Ishikawa (cell line): ENCODE results near the gene PARD3.

Experiments
- CEBPB ChIP-seq: IDR thresholded peaks from 2 replicates; pipeline ENCODE4 v1.6.1; 2012
- CREB1 ChIP-seq: IDR thresholded peaks from 2 replicates; pipeline ENCODE4 v1.6.1; 2012; ENCODE audit warnings: low read depth
- EGR1 ChIP-seq: IDR thresholded peaks from 2 replicates; pipeline ENCODE4 v1.6.1; 2012
- EP300 ChIP-seq: IDR thresholded peaks from 2 replicates; pipeline ENCODE4 v1.6.1; 2012; ENCODE audit warnings: borderline replicate concordance
- FOXM1 ChIP-seq: IDR thresholded peaks from 2 replicates; pipeline ENCODE4 v1.6.1; 2012; ENCODE audit warnings: low read depth, borderline replicate concordance
- NFIC ChIP-seq: IDR thresholded peaks from 2 replicates; pipeline ENCODE4 v1.6.1; 2012
- RAD21 ChIP-seq: IDR thresholded peaks from 2 replicates; pipeline ENCODE4 v1.6.1; 2012; ENCODE audit warnings: low read depth
- TAF1 ChIP-seq: IDR thresholded peaks from 2 replicates; pipeline ENCODE4 v1.6.1; 2012; ENCODE audit warnings: low read depth, mild to moderate bottlenecking
- TCF12 ChIP-seq: IDR thresholded peaks from 2 replicates; pipeline ENCODE4 v1.6.1; 2012; ENCODE audit warnings: low read depth
- TEAD4 ChIP-seq: IDR thresholded peaks from 2 replicates; pipeline ENCODE4 v1.6.1; 2012
- YY1 ChIP-seq: IDR thresholded peaks from 2 replicates; pipeline ENCODE4 v1.6.1; 2012; ENCODE audit warnings: low read depth
- ZBTB7A ChIP-seq: IDR thresholded peaks from 2 replicates; pipeline ENCODE4 v1.6.1; 2012; ENCODE audit warnings: low read depth
- TF ChIP-seq, protein P1 (sequence below): IDR thresholded peaks from 2 replicates; pipeline ENCODE4 v1.6.1; 2012; ENCODE audit warnings: low read depth, mild to moderate bottlenecking
- TF ChIP-seq, protein P2 (sequence below): IDR thresholded peaks from 2 replicates; pipeline ENCODE4 v1.6.1; 2012
- TF ChIP-seq, protein P3 (sequence below): IDR thresholded peaks from 2 replicates; pipeline ENCODE4 v1.6.1; 2012

PARD3 gene

DNA sequence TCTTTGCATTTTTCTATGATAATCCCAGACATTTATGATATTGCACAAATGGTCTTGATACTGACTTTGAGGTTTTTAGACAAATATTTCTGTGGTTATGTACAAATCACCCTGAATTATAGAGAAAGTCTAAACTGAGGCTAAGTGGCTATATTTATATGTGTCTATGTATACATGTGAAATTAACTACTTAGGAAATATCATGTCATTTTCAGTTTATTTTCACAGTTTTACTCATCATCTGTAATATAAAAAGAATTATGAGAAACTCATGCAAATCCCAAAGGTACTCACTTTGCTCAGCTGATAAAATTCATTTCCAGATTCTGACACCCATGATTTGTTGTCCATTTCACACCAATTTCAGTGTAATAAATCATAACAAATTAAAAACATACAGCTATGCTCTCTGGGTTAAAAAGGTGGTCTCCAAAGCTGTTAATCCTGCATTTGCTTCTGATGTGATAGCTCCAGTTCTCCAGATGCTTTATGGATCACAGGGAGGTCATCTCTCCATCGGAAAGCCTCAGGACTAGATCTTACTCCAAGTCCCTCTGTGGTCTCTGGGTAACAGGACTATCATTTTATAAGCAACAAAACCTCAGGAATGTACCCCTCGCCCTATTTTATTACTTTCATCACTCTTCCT, 673.9 kb downstream of the PARD3 start:
- no peak for TF ChIP-seq EP300
- TF ChIP-seq YY1: no peak
- TF ChIP-seq, protein P1, sequence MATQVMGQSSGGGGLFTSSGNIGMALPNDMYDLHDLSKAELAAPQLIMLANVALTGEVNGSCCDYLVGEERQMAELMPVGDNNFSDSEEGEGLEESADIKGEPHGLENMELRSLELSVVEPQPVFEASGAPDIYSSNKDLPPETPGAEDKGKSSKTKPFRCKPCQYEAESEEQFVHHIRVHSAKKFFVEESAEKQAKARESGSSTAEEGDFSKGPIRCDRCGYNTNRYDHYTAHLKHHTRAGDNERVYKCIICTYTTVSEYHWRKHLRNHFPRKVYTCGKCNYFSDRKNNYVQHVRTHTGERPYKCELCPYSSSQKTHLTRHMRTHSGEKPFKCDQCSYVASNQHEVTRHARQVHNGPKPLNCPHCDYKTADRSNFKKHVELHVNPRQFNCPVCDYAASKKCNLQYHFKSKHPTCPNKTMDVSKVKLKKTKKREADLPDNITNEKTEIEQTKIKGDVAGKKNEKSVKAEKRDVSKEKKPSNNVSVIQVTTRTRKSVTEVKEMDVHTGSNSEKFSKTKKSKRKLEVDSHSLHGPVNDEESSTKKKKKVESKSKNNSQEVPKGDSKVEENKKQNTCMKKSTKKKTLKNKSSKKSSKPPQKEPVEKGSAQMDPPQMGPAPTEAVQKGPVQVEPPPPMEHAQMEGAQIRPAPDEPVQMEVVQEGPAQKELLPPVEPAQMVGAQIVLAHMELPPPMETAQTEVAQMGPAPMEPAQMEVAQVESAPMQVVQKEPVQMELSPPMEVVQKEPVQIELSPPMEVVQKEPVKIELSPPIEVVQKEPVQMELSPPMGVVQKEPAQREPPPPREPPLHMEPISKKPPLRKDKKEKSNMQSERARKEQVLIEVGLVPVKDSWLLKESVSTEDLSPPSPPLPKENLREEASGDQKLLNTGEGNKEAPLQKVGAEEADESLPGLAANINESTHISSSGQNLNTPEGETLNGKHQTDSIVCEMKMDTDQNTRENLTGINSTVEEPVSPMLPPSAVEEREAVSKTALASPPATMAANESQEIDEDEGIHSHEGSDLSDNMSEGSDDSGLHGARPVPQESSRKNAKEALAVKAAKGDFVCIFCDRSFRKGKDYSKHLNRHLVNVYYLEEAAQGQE: no peak
- no peak for TF ChIP-seq CREB1
- no peak for TF ChIP-seq TAF1

DNA sequence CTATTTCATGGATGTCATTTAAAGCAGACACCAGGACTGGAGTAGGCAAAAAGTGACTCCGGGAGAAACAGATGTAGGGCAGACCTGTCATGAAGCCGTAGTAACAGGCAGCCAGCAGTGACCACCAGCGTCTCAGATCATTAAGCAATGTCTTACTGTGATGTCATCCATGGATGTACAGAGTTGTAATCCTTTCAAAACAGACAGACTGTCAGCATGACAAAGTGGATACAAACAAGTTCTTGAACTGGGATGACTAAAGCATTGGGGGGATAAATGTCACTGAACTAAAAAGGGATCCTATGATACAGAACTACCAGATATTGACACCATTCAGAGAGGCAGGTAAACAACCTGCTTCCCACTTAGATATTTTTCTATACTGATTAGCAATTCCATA, 675.5 kb downstream of the PARD3 start:
- no peak for TF ChIP-seq FOXM1
- no peak for TF ChIP-seq TEAD4
- TF ChIP-seq, protein P2, sequence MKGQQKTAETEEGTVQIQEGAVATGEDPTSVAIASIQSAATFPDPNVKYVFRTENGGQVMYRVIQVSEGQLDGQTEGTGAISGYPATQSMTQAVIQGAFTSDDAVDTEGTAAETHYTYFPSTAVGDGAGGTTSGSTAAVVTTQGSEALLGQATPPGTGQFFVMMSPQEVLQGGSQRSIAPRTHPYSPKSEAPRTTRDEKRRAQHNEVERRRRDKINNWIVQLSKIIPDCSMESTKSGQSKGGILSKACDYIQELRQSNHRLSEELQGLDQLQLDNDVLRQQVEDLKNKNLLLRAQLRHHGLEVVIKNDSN: no peak
- TF ChIP-seq, protein P1: no peak
- no peak for TF ChIP-seq ZBTB7A
- TF ChIP-seq CEBPB: no peak
- TF ChIP-seq CREB1: no peak
- no peak for TF ChIP-seq EP300
- no peak for TF ChIP-seq TCF12

DNA sequence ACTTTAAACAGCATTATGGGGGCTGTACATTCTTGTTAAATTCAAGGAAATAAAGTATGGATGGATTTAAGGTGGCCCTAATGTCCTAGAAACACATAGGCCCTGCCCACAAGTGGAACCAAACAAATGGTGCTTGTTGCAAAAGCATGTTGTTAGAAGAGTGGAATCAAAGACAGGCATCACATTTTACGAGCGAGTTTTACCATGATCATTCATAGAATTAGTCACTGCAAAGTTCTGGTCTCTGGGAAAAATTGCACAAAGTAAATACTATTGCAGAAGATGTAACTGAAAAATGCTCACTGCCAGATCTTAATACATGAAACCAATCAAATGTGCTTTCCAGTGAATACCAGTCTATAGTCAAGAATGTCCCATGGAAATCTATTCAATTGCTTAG, 677.1 kb downstream of the PARD3 start:
- TF ChIP-seq FOXM1 (no peak), CEBPB (no peak), ZBTB7A (no peak), TAF1 (no peak), NFIC (no peak), YY1 (no peak), CREB1 (no peak), EP300 (no peak), RAD21 (no peak), EGR1 (no peak), TEAD4 (no peak), TCF12 (no peak)
- TF ChIP-seq, protein P3, sequence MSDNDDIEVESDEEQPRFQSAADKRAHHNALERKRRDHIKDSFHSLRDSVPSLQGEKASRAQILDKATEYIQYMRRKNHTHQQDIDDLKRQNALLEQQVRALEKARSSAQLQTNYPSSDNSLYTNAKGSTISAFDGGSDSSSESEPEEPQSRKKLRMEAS: no peak
- TF ChIP-seq, protein P2: no peak
- TF ChIP-seq, protein P1: no peak

DNA sequence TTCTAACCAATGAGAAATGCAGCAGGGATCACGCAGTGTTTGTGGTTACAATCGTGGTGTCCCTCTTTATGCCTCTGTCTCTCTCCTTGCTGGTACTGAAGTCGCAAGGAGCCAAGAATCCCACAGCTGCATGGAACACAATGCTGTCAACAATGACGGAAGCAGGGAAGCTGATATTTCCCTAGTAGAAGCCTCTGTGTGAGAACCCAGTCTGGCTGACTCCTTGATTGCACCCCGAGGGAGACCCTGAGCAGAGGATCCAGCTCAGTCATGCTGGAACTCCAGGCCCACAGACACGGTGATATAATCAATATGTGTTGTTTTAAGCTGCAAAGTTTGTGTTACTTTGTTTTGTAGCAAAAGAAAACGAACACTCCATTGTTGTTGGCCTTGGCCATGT, 677.9 kb downstream of the PARD3 start:
- TF ChIP-seq CEBPB (no peak), TAF1 (no peak), ZBTB7A (no peak), TCF12 (no peak), YY1 (no peak), NFIC (no peak)
- TF ChIP-seq, protein P3: no peak

DNA sequence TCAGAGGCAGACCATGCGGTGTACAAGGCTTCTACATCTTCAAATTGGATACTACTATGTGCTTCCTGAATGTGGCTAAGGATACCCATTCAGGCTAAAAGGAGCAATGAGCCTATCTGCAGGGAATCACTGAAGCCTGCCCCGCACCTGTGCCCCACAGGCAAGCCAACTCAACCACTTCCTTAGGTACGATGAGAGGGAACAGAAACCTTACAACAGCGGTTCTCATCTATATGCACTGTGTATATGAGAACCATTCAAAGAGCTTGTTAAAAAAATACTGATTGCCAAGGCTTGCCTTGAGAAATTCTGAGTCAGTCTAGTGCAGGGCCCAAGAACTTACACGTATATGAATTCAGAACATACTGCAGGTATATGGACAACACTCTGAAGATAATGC, 679.6 kb downstream of the PARD3 start:
- TF ChIP-seq CREB1: no peak
- TF ChIP-seq EGR1: no peak
- no peak for TF ChIP-seq ZBTB7A
- no peak for TF ChIP-seq TCF12
- TF ChIP-seq NFIC: no peak
- TF ChIP-seq, protein P1: no peak
